Pericardium fibroblast (primary cell): ENCODE data around the gene APOF. TPM values are rescaled to one million over a fixed set of nuclear protein-coding genes. Genes with fewer than 3 reads are reported as not detected.

Experiments
- total RNA-seq: library from RNA; depleted of rRNA; stranded (reverse); fragments of >200 nt; gene quantifications from 2 replicates; pipeline ENCODE4 v1.2.3, GENCODE V29; 2015

Gene APOF, protein sequence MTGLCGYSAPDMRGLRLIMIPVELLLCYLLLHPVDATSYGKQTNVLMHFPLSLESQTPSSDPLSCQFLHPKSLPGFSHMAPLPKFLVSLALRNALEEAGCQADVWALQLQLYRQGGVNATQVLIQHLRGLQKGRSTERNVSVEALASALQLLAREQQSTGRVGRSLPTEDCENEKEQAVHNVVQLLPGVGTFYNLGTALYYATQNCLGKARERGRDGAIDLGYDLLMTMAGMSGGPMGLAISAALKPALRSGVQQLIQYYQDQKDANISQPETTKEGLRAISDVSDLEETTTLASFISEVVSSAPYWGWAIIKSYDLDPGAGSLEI
- not detected in 2 replicates for total RNA-seq

DNA sequence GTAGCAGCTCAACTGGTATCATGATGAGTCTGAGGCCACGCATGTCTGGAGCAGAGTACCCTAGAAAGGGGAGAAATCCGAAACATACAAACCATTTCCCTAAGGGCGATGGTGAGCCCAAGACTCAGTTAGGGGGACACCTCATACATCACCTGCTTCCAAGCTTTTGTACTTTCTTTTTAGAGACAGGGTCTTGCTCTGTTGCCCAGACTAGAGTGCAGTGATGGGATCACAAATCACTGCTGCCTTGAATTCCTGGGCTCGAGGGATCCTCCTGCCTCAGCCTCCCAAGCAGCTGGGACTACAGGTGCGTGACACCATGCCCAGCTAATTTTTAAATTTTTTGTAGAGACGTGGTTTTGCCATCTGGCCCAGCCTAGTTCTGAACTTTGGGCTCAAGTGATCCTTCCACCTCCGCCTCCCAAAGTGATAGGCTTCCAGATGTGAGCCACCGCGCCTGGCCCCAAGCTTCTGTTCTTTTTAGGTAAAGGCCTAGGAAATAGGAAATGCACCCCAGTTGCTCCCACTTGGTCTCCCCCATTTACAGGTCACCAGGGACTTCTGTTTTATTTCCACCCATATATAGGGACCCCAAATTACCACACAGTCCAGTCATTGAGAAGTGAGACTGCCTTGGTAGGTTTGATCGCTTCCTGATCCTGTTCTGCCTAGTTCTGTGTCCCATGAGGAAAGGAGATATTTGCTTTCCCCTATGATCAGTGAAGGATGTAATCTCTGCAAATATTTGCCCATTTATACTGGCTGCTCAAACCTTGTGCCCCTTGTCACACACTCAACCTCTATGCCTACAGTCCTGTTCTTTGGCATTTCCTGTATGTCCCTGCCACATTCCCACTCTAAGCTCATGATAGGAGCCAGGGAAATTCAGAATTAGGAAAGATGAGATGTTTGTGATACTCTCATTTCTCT lies at the start of gene APOF:
APOF (minus strand) TSS at position 728 of the 930 bp plus-strand sequence; CDS start at position 616, 112 bp downstream.

DNA sequence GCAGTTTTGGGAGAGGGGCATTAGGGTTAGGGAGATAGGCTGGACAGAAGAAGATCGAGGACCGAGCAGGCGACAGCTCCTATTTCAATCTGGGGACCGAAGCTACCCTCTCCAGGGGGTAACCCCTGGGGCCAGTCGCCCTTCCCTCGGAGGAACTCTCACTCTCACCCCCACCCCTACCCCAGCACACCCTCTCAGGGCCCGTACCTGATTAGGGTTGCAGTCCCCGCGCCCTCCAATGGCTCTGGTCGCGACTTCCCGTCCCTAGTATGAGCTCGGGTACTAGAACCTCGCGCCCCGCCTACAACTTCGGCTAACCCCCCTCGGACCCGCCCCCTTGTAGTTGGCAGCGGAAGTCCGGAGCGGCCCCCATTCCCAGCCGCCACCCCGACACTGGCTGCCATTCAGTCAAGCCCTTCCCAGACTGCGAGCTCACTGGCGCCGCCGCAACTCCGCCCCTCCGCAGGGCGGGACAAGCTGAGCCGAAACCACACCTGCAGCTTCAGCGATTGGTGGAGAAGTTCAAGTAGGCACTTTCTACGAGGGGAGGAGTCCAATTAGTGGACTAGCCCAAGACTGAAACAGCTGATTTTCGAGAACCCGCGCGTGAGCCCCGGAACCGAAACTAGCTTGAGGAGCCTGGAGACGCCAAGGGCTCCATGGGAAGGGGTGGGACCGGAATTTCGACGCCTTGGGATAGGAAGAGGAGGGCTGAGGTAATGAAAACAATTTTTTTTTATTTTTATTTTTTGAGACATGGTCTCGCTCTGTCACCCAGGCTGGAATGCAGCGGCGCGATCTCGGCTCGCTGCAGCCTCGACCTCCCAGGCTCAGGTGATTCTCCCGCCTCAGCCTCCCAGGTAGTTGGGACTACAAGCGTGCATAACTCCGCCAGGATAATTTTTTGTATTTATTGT lies 2.5 kb downstream of the APOF start, which contains the start of gene STAT2:
STAT2 (minus strand) TSS at position 257 of the 917 bp plus-strand sequence. CDS start 3,536 bp downstream, outside the sequence.

DNA sequence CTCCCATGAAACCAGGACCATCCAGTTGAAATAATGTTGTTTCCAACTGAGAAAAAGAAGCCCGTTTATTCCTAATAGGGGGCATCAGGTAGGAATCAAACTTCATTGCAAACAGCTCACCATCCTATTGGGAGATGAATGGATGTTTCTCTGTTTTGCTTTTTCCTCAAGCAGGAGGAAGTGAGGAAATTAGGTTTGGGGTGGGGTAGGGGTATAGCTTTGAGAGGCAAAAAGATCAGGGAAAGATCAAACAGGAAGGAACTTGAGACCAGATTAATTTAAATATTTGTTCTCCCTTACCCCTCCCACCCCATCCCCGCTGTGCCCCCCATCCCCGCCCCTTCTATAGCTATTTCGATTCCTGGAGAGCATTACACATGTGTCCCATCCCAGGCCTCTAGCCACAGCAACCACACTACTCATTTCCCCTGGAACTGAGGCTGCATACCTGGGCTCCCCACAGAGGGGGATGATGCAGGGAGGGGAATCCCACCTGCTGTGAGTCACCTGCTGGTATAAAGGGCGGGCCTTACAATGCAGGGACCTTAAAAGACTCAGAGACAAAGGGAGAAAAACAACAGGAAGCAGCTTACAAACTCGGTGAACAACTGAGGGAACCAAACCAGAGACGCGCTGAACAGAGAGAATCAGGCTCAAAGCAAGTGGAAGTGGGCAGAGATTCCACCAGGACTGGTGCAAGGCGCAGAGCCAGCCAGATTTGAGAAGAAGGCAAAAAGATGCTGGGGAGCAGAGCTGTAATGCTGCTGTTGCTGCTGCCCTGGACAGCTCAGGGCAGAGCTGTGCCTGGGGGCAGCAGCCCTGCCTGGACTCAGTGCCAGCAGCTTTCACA lies 24.1 kb downstream of the APOF start, which contains the start of gene IL23A:
IL23A (plus strand) TSS at position 577 of the 850 bp plus-strand sequence; CDS start at position 738, 161 bp downstream.

DNA sequence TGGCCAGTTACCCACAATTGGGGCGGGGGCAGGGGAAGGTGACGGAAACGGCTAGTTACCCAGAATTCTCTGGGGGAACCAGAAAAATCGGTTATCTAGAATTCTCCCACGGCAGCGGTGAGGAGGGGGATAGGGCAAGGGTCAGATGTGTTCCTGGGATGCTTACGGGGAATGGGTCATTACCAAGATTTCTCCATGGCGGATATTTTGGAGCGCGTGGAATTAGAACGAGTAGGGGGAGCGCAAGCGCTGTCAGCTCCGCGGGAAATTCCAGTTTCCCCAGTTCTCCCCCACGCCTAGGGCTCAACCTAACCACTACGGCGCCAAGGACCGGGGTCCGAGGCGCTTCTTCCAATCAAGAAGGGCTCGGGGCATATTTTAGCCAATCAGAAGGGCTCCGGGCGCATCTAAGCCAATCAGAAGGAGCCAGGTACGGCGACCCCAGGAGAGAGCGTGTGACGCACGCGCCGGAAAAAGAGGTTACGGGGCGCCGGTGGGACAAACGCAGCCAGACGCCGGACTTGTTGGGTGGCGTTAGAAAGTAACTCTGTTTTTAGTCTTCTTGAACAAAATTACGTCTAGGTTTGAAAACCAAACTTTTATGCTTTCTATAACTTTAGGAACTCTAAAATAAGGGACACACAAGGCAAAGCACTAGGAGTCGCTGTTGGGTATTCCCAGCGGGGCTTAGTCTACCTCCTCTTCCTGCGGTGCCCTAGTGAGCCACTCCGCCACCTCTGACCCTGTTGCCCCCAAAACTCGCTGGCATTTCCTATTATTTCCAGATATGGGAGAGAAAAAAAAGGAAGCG lies 28.8 kb downstream of the APOF start, which contains the start of gene PAN2:
PAN2 (minus strand) TSS at position 322 of the 811 bp plus-strand sequence. CDS start 906 bp downstream, outside the sequence.

DNA sequence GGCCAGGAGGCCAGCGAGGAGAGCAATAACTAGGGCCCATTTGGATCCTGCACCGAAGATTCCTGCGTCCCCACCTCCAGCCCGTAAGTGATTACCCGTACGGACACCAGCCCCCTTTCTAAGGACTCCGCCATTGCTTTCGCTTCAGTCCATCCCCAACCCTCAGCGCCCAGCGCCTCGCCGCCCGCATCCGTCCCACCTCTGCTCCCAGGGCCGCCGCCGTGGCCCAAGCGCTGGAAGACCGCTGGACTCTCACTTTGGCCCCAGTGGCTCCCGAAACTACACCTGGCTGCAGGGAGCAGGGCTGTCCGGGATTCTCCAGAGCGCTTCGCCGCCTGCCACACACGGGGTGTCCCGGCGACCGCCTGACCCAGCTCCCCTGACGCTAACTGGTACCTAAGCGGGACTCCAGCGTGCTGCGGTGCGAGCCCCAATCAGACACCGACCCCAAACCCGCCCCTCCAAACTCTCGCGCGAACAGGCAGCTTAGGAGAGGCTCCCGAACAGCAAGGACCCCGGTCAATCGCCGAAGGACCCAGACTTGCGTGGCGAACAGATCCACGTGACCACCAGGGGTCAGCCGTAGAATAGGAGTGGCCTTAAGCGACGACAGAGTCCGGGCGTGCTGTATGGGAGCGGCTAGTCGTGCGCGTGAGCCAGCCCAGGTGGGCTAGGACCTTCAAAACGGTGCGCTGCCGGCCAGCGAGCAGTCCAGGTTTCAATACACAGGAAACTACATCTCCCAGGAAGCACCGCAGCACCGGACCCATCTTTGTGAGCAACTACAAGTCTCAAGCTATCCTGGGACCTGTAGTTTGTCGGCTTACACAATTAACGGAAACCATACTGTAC lies 46.8 kb downstream of the APOF start, which contains the start of gene CNPY2:
CNPY2 (minus strand) TSS at position 367 of the 852 bp plus-strand sequence. CDS start 771 bp downstream, outside the sequence.

Other genes with a start within 250 kb of the APOF start
- gene RPL41, start 246.2 kb downstream of the APOF start, total RNA-seq = 4,540 and 5,963 TPM in 2 replicates
- gene ZC3H10, start 244.6 kb downstream of the APOF start, total RNA-seq = 2.2 and 3.4 TPM in 2 replicates
- gene ESYT1, start 234.6 kb downstream of the APOF start, total RNA-seq = 104 and 207 TPM in 2 replicates
- 68.7 and 103 TPM in 2 replicates for gene MYL6B, start 210.3 kb downstream of the APOF start, total RNA-seq
- 1,218 and 3,228 TPM in 2 replicates for gene MYL6, start 204.5 kb downstream of the APOF start, total RNA-seq
- gene SMARCC2, start 173.4 kb downstream of the APOF start, total RNA-seq = 30.8 and 40.4 TPM in 2 replicates
- gene RNF41, start 140.9 kb downstream of the APOF start, total RNA-seq = 69.4 and 113 TPM in 2 replicates
- gene NABP2, start 138.5 kb downstream of the APOF start, total RNA-seq = 29.3 and 31.5 TPM in 2 replicates
- not detected in 2 replicates for gene SLC39A5, start 132.8 kb downstream of the APOF start, total RNA-seq
- gene ANKRD52, start 104.5 kb downstream of the APOF start, total RNA-seq = 15.3 and 23.5 TPM in 2 replicates
- gene COQ10A, start 95.9 kb downstream of the APOF start, total RNA-seq = 12.5 and 13.9 TPM in 2 replicates
- 75.0 and 76.6 TPM in 2 replicates for gene CS, start 62.5 kb downstream of the APOF start, total RNA-seq
- 77.7 and 92.1 TPM in 2 replicates for gene CNPY2, start 46.9 kb downstream of the APOF start, total RNA-seq
- gene PAN2, start 28.9 kb downstream of the APOF start, total RNA-seq = 14.1 and 19.2 TPM in 2 replicates
- not detected in 2 replicates for gene IL23A, start 24.0 kb downstream of the APOF start, total RNA-seq
- 128 and 161 TPM in 2 replicates for gene STAT2, start 2.8 kb downstream of the APOF start, total RNA-seq
- gene TIMELESS, start 86.6 kb upstream of the APOF start, total RNA-seq = 2.5 and 6.8 TPM in 2 replicates
- not detected in 2 replicates for gene MIP, start 91.8 kb upstream of the APOF start, total RNA-seq
- gene SPRYD4, start 105.7 kb upstream of the APOF start, total RNA-seq = 0.51 and 1.3 TPM in 2 replicates
- not detected in 2 replicates for gene GLS2, start 125.3 kb upstream of the APOF start, total RNA-seq
- gene RBMS2, start 159.0 kb upstream of the APOF start, total RNA-seq = 12.6 and 15.2 TPM in 2 replicates